ENCODE data around the gene GPC5.
"Not testable (repeated sequence)": the region's sequence is repeated elsewhere in the genome, so short reads cannot be mapped to it uniquely, and the experiment has no call there.

Gene GPC5

GRCh38 chr13:92513672-92514071 is 1115.3 kb downstream of the GPC5 start:
- no peak for DNase-seq

GRCh38 chr13:92514420-92515125 is 1116.2 kb downstream of the GPC5 start:
- no peak for DNase-seq

- not testable (repeated sequence) for DNase-seq
Measured at GRCh38 chr13:92516878-92517277, 1118.5 kb downstream of the GPC5 start.

GRCh38 chr13:92518622-92519021 is 1120.2 kb downstream of the GPC5 start:
- DNase-seq: not testable (repeated sequence)

- DNase-seq: no peak
Measured at GRCh38 chr13:92530364-92530763, 1131.9 kb downstream of the GPC5 start.

- no peak for DNase-seq
Measured at GRCh38 chr13:92535222-92536006, 1137.0 kb downstream of the GPC5 start.

GRCh38 chr13:92537471-92537870 is 1139.0 kb downstream of the GPC5 start:
- no peak for DNase-seq

GRCh38 chr13:92538164-92538563 is 1139.7 kb downstream of the GPC5 start:
- DNase-seq: no peak

GRCh38 chr13:92539148-92539547 is 1140.7 kb downstream of the GPC5 start:
- not testable (repeated sequence) for DNase-seq

- DNase-seq: no peak
Measured at GRCh38 chr13:92547266-92547665, 1148.8 kb downstream of the GPC5 start.

GRCh38 chr13:92549276-92549675 is 1150.9 kb downstream of the GPC5 start:
- DNase-seq: no peak

GRCh38 chr13:92553470-92554114 is 1155.2 kb downstream of the GPC5 start:
- DNase-seq: no peak

- no peak for DNase-seq
Measured at GRCh38 chr13:92560883-92561282, 1162.5 kb downstream of the GPC5 start.

- DNase-seq: no peak
Measured at GRCh38 chr13:92564942-92565341, 1166.5 kb downstream of the GPC5 start.

GRCh38 chr13:92566767-92567166 is 1168.3 kb downstream of the GPC5 start:
- DNase-seq: no peak

- DNase-seq: no peak
Measured at GRCh38 chr13:92572190-92572589, 1173.8 kb downstream of the GPC5 start.

GRCh38 chr13:92573467-92574057 is 1175.1 kb downstream of the GPC5 start:
- DNase-seq: no peak

- DNase-seq: no peak
Measured at GRCh38 chr13:92574499-92574898, 1176.1 kb downstream of the GPC5 start.

GRCh38 chr13:92575777-92576176 is 1177.4 kb downstream of the GPC5 start:
- DNase-seq: no peak

GRCh38 chr13:92578358-92578757 is 1179.9 kb downstream of the GPC5 start:
- DNase-seq: no peak

GRCh38 chr13:92589955-92590354 is 1191.5 kb downstream of the GPC5 start:
- no peak for DNase-seq

- peak; percentile 9 to 22 for DNase-seq
Measured at GRCh38 chr13:92590503-92590908, 1192.1 kb downstream of the GPC5 start.

- no peak for DNase-seq
Measured at GRCh38 chr13:92591117-92591516, 1192.7 kb downstream of the GPC5 start.
